Suprapubic skin (tissue), 3 donors: Measurements from ENCODE around the gene SPOCK1.

Experiments
- EP300 ChIP-seq: sonication (generic); formaldehyde crosslinking; IDR thresholded peaks from one replicate; pipeline ENCODE4 v1.6.1; 2017; ENCODE audit warnings: antibody characterized with exemption
- POLR2A ChIP-seq, 2 donors: fragments of 450-650 bp; IDR thresholded peaks; one replicate each; pipeline ENCODE4 v1.6.1; 2017; ENCODE audit warnings: antibody characterized with exemption in 2 of 2, mild to moderate bottlenecking in 2 of 2, moderate library complexity in 2 of 2
- TF ChIP-seq, protein P1 (sequence below), 2 donors: fragments of 200-600 bp in 1 of 2; fragments of 450-650 bp in 1 of 2; sonication (generic) in 1 of 2; IDR thresholded peaks; one replicate each; pipeline ENCODE4 v1.5.1; 2016 to 2019; ENCODE audit warnings: antibody characterized with exemption in 2 of 2, mild to moderate bottlenecking in 1 of 2, moderate library complexity in 1 of 2

DNA sequence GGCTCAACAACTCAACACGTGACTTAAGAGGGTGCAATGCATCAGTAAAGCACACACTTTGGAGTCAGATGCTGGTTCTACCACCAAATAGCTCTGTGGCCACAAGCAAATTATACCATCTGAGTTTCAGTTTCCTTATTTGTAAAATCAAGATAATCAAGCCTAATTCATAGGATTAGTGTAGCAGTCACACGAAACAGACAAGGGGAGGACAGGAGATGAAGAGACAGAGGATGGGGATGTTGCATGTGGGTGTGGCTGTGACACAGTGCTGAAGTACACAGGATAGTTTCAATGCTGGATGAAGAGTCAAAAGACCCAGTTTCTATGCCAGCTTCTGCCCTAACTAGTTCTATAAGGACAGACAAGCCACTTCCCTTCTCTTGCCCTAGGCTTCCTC lies 60.2 kb downstream of the SPOCK1 start:
- TF ChIP-seq POLR2A (IDR thresholded peaks at IDR 0.05) (no peak), EP300 (no peak)
- TF ChIP-seq, protein P1, sequence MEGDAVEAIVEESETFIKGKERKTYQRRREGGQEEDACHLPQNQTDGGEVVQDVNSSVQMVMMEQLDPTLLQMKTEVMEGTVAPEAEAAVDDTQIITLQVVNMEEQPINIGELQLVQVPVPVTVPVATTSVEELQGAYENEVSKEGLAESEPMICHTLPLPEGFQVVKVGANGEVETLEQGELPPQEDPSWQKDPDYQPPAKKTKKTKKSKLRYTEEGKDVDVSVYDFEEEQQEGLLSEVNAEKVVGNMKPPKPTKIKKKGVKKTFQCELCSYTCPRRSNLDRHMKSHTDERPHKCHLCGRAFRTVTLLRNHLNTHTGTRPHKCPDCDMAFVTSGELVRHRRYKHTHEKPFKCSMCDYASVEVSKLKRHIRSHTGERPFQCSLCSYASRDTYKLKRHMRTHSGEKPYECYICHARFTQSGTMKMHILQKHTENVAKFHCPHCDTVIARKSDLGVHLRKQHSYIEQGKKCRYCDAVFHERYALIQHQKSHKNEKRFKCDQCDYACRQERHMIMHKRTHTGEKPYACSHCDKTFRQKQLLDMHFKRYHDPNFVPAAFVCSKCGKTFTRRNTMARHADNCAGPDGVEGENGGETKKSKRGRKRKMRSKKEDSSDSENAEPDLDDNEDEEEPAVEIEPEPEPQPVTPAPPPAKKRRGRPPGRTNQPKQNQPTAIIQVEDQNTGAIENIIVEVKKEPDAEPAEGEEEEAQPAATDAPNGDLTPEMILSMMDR (IDR thresholded peaks at IDR 0.05): no peak
